Breast epithelium (tissue), 3 donors: ENCODE data around the gene C1QL2.

Source experiments
- POLR2A ChIP-seq: fragments of 450-650 bp; IDR thresholded peaks from one replicate; pipeline ENCODE4 v1.6.1; 2016; ENCODE audit warnings: antibody characterized with exemption, mild to moderate bottlenecking, moderate library complexity
- POLR2AphosphoS5 ChIP-seq, 3 donors: sonication (generic); formaldehyde crosslinking; IDR thresholded peaks; one replicate each; pipeline ENCODE4 v1.6.1; 2017; ENCODE audit warnings: antibody characterized with exemption in 3 of 3
- TF ChIP-seq, protein P1 (sequence below), 3 donors: fragments of 450-650 bp; IDR thresholded peaks; one replicate each; pipeline ENCODE4 v1.5.1; 2016 to 2017; ENCODE audit warnings: antibody characterized with exemption in 3 of 3, mild to moderate bottlenecking in 3 of 3, moderate library complexity in 3 of 3

DNA sequence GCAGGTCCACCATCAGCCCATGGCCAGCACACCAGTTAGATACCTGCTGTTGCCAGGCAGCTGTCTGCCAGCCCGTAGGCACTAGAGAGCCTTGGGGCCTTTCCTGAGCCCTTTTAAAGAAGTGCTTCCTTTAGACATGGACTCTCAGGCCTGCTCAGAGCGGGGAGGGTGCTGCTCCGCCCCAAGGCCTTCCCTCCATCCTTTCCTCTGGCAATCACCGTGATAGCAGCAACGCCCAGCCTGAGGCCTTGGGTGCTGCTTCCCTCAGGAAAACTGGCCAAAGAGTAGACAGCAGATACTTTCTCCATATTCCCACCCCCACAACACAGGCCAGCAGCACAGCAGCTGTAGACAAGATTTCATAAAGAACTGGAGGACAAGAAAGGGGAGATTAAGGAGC, 22.3 kb upstream of the C1QL2 start:
- TF ChIP-seq, protein P1, sequence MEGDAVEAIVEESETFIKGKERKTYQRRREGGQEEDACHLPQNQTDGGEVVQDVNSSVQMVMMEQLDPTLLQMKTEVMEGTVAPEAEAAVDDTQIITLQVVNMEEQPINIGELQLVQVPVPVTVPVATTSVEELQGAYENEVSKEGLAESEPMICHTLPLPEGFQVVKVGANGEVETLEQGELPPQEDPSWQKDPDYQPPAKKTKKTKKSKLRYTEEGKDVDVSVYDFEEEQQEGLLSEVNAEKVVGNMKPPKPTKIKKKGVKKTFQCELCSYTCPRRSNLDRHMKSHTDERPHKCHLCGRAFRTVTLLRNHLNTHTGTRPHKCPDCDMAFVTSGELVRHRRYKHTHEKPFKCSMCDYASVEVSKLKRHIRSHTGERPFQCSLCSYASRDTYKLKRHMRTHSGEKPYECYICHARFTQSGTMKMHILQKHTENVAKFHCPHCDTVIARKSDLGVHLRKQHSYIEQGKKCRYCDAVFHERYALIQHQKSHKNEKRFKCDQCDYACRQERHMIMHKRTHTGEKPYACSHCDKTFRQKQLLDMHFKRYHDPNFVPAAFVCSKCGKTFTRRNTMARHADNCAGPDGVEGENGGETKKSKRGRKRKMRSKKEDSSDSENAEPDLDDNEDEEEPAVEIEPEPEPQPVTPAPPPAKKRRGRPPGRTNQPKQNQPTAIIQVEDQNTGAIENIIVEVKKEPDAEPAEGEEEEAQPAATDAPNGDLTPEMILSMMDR (IDR thresholded peaks at IDR 0.05): no peak
- TF ChIP-seq POLR2A (no peak), POLR2AphosphoS5 (IDR thresholded peaks at IDR 0.05) (no peak)
